Measurements from ENCODE around the gene REXO1.

- no peak for TF ChIP-seq JUN (CRISPR knock-in tag; IDR thresholded peaks at IDR 0.05)
- TF ChIP-seq ARHGAP35 (CRISPR knock-in tag; IDR thresholded peaks at IDR 0.05; ENCODE audit: borderline replicate concordance) = no peak
- TF ChIP-seq ZNF12 (CRISPR knock-in tag; IDR thresholded peaks at IDR 0.05) = no peak
- TF ChIP-seq TARDBP (CRISPR knock-in tag; IDR thresholded peaks at IDR 0.05) = no peak
- no peak for TF ChIP-seq ZNF891 (CRISPR knock-in tag; IDR thresholded peaks at IDR 0.05)
- no peak for TF ChIP-seq PRMT3 (CRISPR knock-in tag; IDR thresholded peaks at IDR 0.05; ENCODE audit: borderline replicate concordance, low read depth)
- no peak for TF ChIP-seq ZFP36 (IDR thresholded peaks at IDR 0.05; ENCODE audit: borderline replicate concordance, low read depth, low read length, partially characterized antibody)
- TF ChIP-seq, protein P1, sequence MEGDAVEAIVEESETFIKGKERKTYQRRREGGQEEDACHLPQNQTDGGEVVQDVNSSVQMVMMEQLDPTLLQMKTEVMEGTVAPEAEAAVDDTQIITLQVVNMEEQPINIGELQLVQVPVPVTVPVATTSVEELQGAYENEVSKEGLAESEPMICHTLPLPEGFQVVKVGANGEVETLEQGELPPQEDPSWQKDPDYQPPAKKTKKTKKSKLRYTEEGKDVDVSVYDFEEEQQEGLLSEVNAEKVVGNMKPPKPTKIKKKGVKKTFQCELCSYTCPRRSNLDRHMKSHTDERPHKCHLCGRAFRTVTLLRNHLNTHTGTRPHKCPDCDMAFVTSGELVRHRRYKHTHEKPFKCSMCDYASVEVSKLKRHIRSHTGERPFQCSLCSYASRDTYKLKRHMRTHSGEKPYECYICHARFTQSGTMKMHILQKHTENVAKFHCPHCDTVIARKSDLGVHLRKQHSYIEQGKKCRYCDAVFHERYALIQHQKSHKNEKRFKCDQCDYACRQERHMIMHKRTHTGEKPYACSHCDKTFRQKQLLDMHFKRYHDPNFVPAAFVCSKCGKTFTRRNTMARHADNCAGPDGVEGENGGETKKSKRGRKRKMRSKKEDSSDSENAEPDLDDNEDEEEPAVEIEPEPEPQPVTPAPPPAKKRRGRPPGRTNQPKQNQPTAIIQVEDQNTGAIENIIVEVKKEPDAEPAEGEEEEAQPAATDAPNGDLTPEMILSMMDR (CRISPR knock-in tag; IDR thresholded peaks at IDR 0.05) = no peak
- no peak for TF ChIP-seq U2AF2 (IDR thresholded peaks at IDR 0.05; ENCODE audit: low read depth, low read length)
- no peak for TF ChIP-seq CHD2 (IDR thresholded peaks at IDR 0.05; ENCODE audit: low read depth, low read length)
- no peak for TF ChIP-seq SUZ12 (IDR thresholded peaks at IDR 0.05; ENCODE audit: low read depth, low read length)
- TF ChIP-seq, protein P2, sequence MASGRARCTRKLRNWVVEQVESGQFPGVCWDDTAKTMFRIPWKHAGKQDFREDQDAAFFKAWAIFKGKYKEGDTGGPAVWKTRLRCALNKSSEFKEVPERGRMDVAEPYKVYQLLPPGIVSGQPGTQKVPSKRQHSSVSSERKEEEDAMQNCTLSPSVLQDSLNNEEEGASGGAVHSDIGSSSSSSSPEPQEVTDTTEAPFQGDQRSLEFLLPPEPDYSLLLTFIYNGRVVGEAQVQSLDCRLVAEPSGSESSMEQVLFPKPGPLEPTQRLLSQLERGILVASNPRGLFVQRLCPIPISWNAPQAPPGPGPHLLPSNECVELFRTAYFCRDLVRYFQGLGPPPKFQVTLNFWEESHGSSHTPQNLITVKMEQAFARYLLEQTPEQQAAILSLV (CRISPR knock-in tag; IDR thresholded peaks at IDR 0.05; ENCODE audit: borderline replicate concordance) = no peak
These were observed 34.0 kb upstream of the REXO1 start for GRCh38 chr19:1882089-1882785.

All from HepG2 (cell line).